GM18507 (cell line): Measurements from ENCODE around the gene MAGEB4.

Source experiments
- DNase-seq: peaks from one replicate; pipeline ENCODE4 v3.0.0; 2011; ENCODE audit warnings: low read depth; ENCODE audit not compliant: insufficient read length; ENCODE audit errors: extremely low spot score
- FAIRE-seq: peaks from 2 replicates; lab custom pipeline; 2011; peaks lifted over from hg19 to GRCh38; lab: Jason Lieb, UNC

Gene MAGEB4

DNA sequence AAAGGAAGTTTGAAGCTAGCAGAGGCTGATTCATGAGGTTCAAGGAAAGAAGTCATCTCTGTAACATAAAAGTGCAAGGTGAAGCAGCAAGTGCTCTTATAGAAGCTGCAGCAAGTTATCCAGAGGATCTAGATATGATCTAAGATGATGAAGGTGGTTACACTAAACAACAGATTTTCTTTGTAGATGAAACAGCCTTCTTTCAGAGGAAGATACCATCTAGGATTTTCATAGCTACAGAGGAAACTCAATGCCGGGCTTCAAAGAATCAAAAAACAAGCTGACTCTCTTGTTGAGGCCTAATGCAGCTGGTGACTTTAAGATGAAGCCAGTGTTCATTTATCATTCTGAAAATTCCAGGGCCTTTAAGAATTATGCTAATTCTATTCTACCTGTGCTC is 38.6 kb downstream of the MAGEB4 start:
- DNase-seq, result no peak

DNA sequence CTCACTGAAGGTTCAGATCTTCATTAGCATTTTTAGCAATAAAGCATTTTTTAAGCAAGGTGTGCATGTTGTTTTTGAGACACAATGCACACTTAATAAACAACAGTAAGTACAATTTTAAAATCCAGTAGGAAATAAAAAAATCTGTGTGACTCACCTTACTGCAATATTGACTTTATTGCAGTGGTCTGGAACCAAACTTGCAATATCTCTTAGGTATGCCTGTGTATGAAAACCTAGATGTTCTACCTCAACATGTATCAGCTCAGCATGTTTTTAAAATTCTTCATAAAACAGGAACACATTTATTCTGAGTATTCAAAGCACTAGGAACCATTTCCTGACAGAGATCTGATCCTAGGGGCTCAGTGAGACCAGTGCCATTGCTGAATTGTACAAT is 40.7 kb downstream of the MAGEB4 start:
- no peak for FAIRE-seq
- no peak for DNase-seq

More for the DNA sequence above, 38.6 kb downstream of the MAGEB4 start:
- FAIRE-seq, result no peak

DNA sequence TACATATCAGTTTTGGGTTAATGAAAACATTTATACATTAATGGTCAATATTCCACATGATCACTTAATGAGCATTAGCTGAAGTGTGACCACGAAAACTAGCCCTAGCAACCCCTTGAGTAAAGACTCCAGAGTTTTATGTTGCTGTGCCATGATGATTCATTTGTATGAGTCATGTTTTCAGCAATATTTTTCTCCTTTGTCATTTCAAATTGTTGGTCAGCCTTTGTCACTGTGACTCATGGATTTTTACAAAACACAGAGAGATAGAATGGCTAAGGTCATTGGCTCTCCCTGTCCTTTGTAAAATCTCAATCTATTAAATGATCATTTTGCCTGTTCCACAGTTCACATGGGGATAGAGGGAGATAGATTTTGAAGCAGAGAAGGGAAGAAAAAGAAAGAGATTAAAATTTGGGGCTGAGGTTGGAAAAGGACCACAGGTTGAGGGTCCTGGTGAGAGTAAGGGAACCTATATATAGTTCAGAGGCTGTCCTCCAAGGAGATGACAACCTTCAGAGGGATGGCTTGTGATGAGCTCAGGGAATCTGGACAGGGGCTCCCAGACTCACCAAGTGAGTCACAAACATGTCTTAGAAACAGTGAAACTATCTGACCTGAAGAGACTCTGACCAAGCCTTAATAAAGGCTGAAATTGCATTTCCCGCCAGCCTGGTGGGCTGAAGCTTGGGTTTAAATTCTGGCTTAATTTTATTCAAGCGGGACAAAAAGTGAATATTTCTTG is 41.8 kb downstream of the MAGEB4 start:
- DNase-seq (no peak), FAIRE-seq (no peak)
